Measurements from ENCODE around the gene TGDS.
A peak's percentile ranks its signal among the peaks of the same experiment; 100 is the strongest.
"Not testable (repeated sequence)": the region's sequence is repeated elsewhere in the genome, so short reads cannot be mapped to it uniquely, and the experiment has no call there.

TGDS gene

DNA sequence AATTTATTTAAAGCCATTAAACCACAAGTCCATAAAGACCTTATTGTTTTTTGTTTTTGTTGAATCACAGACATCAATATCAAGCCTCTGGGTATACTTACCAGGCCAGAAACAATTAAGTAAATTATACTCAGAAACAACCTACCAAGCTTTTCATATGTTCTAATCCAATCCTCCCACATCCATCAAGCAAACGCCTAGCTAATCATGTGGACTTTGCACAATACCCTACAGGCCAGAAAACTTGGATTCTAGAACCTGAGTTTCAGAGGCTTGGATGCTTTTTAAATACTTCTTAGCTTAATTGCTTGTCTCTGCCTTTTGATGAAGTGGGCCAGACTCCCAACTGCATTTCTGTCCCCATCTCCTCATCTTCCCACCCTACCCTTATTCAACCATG is 39.9 kb downstream of the TGDS start:
- no peak for DNase-seq (ENCODE audit: extremely low read depth in 1 of 2, low read depth in 1 of 2)

DNA sequence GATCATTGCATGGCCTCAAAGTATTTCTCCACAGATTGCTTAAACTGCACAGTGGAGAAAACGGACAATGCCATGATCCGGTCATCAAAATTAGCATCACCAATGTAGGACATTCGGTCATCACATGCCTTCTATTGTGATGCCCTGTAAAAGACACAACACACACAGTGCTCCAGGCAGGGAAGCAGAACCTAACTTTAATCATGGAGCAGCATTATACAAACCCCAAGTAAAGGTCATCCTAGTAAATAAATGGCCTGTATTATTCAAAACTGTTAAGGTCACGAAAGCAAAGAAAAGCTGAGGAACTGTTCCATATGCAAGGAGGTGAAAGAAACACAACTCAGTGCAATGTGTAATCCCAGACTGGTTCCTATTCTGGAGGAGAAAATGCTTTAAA is 42.2 kb downstream of the TGDS start:
- DNase-seq (ENCODE audit: extremely low read depth in 1 of 2, low read depth in 1 of 2) = no peak

DNA sequence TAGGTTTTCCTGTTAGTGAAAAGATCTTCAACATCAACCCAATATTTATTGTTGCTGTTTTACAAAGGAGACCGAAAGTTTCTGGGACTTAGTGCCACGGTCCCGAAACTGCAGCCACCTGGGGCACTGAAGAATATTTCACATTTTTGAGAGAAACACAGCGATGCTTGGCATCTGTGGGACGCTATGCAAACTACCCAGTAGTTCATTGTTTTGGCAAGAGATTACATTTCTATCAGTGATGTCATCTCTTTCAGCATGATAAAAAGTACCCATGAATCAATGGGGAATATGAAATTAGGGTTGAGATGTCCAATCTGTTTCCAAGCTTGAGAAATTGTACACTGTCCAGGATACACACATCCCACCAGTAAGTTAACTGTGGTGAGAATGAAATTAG is 43.9 kb downstream of the TGDS start:
- no peak for DNase-seq (ENCODE audit: extremely low read depth in 1 of 2, low read depth in 1 of 2)

DNA sequence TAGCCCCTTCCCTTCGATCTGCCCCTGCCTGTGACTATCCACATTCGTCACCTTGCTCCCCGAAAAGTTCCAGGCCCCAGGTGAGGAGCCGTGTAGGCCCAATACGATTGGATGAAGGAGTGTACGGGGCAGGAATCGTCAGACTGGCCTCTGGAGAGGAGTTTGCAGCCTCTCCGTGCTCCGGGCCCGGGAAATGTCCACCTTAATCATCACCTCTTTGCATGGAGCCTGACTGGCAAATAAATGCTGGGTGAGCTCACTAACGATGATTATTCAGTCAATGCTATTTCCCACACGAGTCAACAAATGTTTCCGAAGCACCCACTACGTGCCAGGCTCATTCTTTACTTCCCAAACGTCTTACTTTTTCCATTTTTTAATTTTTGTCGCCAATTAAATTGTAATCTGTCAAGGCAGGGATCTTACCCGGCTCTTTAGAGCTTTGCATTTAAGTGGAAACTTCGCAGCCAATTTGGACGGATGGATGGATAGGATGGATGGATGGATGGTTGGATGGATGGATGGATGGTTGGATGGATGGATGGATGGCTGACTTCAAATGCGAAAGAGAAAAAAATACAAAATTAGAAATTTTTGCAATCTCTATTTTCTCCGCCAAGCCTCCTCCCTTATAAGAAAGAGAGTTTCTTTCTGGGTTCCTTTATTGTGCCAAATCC is 45.8 kb downstream of the TGDS start:
- DNase-seq (ENCODE audit: extremely low read depth in 1 of 2, low read depth in 1 of 2) = no peak

DNA sequence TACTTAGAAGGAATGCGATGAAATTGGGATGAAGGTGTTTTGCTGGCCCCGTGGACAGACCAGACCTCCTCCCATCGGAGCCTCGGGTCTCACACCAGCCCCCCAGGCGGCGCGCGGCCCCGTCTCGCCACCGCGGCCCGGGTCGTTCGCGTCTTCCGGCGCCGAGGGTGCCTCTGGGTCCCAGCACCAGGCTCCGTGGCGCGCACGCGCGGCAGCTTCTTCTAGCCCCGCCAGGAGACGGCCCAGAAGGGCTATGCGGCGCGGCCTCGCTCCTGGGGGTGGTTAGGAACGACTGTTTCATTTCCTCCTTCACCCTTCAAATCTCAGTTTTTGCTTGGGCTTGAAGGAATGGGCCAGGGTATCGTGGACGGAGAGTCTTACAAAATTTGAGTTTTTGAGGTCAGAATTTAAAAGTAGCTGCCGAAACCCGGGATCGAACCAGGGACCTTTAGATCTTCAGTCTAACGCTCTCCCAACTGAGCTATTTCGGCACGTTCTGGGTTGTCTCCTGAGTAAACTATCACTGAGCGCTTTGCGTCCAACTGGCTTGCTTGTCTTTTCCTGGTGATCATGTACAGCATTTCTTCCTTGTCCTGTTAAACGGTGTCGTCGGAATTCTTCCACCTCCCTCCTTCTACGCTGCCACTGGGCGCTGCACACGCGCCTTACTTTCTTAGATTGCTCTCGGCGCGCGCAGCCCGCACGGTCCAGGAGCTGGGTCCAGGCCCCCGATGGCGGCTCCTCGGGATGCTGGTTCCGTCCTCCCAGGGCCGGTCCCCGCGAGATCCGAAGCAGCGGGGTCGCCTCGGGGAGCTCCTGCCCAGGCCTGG is 46.5 kb downstream of the TGDS start:
- DNase-seq (ENCODE audit: extremely low read depth in 1 of 2, low read depth in 1 of 2) = peak; percentile 77 to 86

DNA sequence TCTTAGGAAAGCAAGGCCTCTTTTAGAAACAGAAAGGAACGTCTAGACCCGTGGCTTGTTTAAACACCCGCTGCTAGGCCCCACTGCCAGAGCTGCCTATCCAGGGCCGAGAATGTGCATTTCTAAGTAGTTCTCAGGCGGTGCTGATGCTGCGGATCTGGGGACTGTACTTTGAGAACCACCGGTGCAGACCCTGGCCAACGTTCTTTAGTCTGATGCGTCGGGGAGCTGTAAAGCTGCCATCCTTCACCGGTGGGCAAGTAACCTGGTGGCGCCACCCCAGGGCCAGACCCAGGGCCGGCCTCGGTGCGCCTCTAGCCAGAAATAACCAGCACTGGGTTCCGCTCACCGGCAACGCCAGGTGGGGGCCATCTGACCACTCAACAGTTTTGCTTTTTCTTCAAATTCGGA is 47.1 kb downstream of the TGDS start:
- DNase-seq (ENCODE audit: extremely low read depth in 1 of 2, low read depth in 1 of 2) = peak in 1 of 2 donors; percentile 5

DNA sequence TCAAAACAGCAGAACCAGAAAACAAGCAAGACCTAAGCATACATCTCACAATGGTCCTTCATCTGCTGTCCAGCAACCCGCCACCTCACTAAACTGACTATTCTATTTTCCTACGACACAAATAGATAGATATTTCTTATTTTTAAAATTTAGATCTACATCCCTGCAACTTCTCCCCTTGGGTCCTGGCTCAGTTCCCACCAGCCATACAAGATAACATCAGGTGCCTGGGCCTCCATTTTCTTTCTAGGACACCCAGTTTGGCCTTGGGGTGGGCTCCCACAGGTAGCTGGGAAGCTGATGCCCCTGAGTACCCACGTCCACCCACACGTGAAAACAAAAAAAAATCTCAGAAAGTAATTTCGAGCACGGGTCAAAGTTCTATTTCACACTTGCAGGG is 47.6 kb downstream of the TGDS start:
- DNase-seq (ENCODE audit: extremely low read depth in 1 of 2, low read depth in 1 of 2) = no peak

DNA sequence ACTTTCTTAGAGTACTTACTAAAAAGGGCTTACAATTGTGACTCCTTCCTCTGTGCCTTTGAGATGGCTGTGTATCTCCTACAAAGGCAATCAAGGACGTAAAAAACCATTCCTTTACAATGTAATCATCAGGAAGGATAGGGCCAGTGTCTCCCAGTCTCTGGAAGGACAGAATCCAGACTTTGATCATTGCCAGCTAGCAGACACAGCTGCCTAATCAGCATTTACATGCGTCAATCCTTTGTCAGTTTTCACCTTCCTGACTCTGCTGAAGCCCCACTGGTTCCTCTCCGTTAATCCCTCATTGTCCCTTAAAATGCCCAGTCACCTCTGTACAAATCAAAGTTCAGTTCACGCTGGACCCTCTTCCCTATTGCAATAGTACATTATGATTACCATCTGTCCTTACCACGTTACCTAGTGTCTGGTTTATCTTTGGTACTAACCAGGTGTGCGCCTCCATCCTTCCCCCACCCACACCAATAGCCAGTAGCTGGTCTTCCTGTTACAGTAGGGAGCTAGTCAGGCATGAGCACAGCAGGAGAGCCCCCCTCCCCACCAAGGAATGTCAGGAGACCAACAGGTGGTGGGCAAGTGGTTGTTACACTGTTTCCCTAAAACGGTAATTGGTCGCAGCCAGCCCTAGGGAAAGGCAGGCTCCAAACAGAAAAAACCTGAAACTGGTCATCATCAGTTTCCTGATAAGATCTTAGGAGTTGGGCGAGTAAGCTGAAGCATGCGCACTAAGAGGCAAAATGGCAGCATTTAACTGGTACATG is 49.7 kb downstream of the TGDS start:
- no peak for DNase-seq (ENCODE audit: extremely low read depth in 1 of 2, low read depth in 1 of 2)

DNA sequence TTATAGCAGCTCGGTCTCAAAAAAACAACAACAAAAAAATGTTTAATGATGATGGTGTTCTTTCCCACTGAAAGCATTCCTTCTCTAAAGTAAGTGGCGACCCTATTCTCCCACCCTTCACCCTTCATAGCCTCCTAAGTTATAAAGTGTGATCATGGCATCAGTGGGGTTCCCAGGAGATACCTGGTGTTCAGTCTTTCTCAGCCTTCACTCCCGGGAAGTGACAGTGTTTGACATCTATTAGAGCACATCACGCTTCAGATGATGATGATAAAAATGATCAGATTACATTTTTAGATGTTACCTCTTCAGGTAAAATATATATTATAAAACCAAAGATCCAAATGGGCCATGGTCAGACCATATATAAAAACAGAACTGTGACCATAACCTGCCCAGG is 51.0 kb downstream of the TGDS start:
- DNase-seq (ENCODE audit: extremely low read depth in 1 of 2, low read depth in 1 of 2) = no peak

DNA sequence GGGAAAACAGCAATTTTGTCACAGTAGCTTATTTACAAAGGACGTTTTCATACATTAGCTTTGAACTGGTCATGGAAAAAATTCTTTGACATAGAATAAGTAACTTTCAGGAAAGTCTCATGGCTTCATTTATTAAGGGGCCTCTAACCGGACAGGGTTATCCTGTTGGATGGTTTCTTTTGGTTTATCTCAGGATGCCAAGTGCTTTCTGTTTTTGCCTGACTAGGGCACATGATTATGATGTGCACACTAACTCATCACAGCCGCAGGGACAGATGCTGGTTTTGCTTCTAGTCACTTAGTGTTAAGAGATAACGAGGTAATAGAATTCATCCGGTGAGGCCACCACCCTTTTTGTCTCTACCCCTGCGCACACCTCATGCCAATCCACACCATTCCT is 53.0 kb downstream of the TGDS start:
- no peak for DNase-seq (ENCODE audit: extremely low read depth in 1 of 2, low read depth in 1 of 2)

DNA sequence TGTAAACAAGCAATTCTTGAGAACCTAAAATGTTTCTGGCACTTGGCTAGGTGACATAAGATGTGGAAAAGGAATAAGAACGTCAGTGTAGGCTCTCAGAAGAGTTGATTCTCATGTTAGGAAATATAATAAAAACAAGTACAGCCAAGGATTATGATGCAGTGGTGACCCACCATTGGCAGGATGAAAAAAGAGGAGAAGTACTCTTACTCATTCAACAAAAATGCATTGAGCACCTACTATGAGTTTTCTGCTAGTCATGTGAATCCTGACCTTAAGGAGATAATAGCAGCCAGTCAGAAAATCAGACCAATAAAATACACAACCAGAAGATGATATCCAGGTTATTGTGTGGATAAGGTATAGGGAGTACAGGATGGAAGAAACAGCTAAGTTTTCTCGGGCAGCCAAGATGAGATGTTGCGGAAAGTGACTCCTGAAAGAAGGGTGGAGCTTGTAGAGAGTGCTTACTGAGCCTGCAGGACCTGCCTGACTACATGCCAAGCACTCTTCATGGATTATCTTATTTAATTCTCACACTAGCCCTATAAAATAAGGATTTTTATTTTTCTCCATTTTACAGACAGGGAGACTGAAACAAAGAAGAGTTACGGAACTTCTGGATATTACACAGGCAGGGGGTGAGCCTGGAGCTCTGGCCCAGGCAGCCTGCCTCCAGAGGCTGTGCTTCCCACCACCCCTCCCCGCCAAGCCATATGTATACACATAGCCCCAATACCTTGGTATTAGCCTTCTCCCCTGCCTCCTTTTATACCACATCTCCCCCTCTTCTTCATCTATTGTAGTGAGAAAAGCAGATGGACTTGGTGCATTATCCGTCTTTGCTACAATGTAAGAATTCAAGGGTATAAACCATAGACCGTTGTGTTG is 58.0 kb downstream of the TGDS start:
- DNase-seq (ENCODE audit: extremely low read depth in 1 of 2, low read depth in 1 of 2) = no peak

DNA sequence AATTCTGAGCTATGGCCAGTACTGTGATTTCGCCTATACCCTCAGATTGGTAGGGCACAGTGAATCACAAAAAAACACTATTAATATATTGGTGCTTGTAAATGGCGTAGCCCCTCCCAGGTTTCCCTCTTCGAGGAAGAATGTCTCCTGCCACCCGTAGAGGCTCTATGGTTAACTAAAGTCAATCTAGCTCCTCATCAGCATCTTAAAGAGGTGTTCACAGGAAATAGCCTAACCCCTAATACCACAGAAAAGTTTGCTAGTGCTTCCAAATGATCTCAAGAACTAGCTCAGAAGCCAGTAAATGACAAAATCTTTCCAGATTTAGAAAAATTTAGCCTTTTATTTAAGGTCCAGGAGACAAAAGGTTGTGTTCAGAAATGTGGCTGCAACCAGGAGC is 60.2 kb downstream of the TGDS start:
- DNase-seq (ENCODE audit: extremely low read depth in 1 of 2, low read depth in 1 of 2) = no peak

DNA sequence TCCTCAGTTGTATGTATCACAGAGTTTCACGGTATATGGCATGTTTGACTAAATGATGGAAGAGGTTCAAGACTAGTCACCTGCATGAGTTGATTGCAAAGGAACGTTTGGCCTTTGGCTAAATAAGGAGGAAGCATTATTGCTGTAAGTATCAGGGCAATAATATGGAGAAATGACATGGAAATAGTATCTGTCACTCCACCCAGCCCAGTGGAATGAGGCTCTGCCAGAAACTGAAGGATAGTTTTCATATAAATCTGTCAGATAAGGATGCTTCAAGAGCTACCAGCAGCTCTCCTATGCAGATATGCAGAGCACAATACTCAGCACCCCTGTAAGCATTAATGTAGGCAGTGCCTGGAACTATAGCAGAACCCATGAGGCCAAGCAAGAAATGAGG is 60.7 kb downstream of the TGDS start:
- DNase-seq (ENCODE audit: extremely low read depth in 1 of 2, low read depth in 1 of 2) = no peak

DNA sequence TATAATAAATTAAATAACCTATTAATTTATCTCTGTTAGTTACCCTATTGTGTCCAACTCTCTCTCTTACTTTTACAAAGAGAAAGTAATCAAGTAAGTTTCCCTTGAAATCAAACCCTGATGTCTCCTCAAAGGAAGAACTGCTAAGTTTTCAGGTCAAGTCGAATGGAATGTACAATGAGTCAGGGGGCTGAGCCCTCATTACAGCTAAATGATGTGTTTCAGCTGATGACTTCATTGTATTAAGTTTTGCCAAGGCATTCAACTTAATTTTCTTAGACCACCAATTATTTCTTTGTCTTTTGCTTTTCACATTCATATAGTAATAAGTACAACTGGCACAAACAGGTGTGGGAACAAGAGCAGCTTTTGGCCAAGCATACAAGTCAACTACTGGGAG is 61.8 kb downstream of the TGDS start:
- no peak for DNase-seq (ENCODE audit: extremely low read depth in 1 of 2, low read depth in 1 of 2)

DNA sequence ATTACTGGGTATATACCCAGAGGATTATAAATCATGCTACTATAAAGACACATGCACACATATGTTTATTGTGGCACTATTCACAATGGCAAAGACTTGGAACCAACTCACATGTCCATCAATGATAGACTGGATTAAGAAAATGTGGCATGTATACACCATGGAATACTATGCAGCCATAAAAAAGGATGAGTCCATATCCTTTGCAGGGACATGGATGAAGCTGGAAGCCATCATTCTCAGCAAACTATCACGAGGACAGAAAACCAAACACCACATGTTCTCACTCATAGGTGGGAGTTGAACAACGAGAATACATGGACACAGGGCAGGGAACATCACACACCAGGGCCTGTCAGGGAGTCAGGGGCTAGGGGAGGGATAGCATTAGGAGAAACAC is 63.7 kb downstream of the TGDS start:
- DNase-seq (ENCODE audit: extremely low read depth in 1 of 2, low read depth in 1 of 2) = not testable (repeated sequence)

DNA sequence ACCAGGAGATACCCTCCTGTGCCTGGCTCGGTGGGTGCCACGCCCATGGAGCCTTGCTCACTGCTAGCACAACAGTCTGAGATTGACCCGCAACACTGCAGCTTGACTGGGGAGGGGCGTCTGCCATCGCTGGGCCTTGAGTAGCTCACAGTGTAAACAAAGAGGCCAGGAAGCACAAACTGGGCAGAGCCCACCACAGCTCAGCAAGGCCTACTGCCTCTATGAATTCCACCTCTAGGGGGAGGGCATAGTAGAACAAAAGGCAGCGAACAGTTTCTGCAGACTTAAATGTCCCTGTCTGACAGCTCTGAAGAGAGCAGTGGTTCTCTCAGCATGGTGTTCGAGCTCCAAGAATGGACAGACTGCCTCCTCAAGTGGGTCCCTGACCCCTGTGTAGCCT is 69.0 kb downstream of the TGDS start:
- not testable (repeated sequence) for DNase-seq (ENCODE audit: extremely low read depth in 1 of 2, low read depth in 1 of 2)

DNA sequence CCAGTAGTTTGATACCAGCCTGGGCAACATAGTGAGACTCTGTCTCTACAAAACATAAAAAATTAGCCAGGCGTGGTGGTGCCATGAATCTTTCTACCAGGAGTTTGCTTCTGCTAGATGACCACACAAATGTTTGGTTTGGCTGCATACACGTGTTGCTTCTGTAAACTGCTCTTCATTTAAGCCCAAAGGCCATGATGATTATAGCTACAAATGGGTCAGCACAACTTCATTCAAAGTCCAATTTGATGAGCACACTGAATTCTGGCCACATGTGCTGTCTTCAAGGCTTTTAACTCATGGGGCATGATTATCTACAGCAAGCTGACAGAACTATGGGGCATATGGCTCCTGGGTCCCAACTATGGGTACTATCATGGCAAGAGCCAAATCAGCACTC is 70.2 kb downstream of the TGDS start:
- DNase-seq (ENCODE audit: extremely low read depth in 1 of 2, low read depth in 1 of 2) = no peak

DNA sequence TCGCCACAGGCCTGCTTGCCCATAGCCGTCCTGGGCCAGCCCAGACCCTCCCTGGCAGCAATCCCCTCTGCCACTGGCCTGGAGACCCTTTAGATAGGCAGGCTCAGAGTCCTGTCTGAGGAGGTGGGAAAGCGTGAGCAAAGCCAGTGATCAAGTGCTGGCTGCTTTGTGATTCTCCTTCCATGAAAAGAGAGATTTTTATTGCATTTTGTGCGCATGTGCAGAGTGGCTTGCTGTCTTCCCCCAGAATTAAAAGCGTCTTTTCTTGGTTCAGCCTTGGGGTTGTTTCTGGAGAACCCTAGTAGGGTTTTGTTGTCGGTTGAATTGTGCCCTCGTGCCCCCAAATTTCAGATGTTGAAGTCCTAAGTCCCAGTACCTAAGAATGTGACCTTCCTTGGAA is 71.5 kb downstream of the TGDS start:
- no peak for DNase-seq (ENCODE audit: extremely low read depth in 1 of 2, low read depth in 1 of 2)
